Peyer's patch (tissue), 4 donors: ENCODE results near the gene SYS1.

Experiments
- POLR2A ChIP-seq, 2 donors: fragments of 450-650 bp; IDR thresholded peaks; one replicate each; pipeline ENCODE4 v1.5.1; 2017; ENCODE audit warnings: antibody characterized with exemption in 2 of 2, mild to moderate bottlenecking in 2 of 2, moderate library complexity in 2 of 2
- TF ChIP-seq, protein P1 (sequence below), 6 experiments: fragments of 450-650 bp in 4 of 6; fragments of 200-600 bp in 2 of 6; sonication (generic) in 1 of 6; IDR thresholded peaks; one replicate each; pipeline ENCODE4 v1.5.1; 2017 to 2019; ENCODE audit warnings: antibody characterized with exemption in 6 of 6, mild to moderate bottlenecking in 3 of 6, moderate library complexity in 1 of 6

GRCh38 chr20:45372646-45373352, 9.8 kb downstream of the SYS1 start:
- TF ChIP-seq, protein P1, sequence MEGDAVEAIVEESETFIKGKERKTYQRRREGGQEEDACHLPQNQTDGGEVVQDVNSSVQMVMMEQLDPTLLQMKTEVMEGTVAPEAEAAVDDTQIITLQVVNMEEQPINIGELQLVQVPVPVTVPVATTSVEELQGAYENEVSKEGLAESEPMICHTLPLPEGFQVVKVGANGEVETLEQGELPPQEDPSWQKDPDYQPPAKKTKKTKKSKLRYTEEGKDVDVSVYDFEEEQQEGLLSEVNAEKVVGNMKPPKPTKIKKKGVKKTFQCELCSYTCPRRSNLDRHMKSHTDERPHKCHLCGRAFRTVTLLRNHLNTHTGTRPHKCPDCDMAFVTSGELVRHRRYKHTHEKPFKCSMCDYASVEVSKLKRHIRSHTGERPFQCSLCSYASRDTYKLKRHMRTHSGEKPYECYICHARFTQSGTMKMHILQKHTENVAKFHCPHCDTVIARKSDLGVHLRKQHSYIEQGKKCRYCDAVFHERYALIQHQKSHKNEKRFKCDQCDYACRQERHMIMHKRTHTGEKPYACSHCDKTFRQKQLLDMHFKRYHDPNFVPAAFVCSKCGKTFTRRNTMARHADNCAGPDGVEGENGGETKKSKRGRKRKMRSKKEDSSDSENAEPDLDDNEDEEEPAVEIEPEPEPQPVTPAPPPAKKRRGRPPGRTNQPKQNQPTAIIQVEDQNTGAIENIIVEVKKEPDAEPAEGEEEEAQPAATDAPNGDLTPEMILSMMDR (IDR thresholded peaks at IDR 0.05): no peak
- no peak for TF ChIP-seq POLR2A (IDR thresholded peaks at IDR 0.05)
